Uterus (tissue), 2 donors: ENCODE results near the gene MYNN.

Source experiments
- CTCF ChIP-seq, 4 experiments: fragments of 200-600 bp in 2 of 4; fragments of 450-650 bp in 2 of 4; sonication (generic) in 2 of 4; IDR thresholded peaks; one replicate each; pipeline ENCODE4 v1.5.1; 2016 to 2019; ENCODE audit warnings: antibody characterized with exemption in 4 of 4, mild to moderate bottlenecking in 2 of 4, moderate library complexity in 1 of 4
- POLR2A ChIP-seq, 2 donors: fragments of 450-650 bp; IDR thresholded peaks; one replicate each; pipeline ENCODE4 v1.6.1; 2016; ENCODE audit warnings: antibody characterized with exemption in 2 of 2, mild to moderate bottlenecking in 1 of 2, moderate library complexity in 1 of 2

DNA sequence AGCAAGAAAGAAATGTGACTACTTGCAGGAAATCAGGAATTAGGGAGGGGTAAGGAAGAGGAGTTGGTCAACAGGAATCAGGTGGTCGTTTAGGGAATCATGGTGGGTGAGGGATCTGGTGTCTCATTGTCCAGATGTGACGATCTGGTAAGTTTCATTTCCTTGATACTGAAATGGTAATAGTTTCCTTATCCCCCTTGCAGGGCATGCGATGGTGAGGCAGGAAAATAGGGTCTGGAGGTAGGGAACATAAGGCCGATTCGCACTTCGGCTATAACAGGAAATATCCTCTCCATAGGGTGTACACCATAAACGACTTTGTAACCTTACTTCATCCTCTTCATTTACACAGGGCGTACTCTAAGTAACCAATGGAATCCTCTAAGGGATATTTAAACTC, 40.1 kb downstream of the MYNN start:
- TF ChIP-seq CTCF (IDR thresholded peaks at IDR 0.05) (no peak), POLR2A (IDR thresholded peaks at IDR 0.05) (no peak)
